HG02798 (cell line): ENCODE measurements around the gene HES7.

Experiments
- ATAC-seq: cut with Tn5 transposase; IDR thresholded peaks from one replicate; pipeline ENCODE4 v1.9.1; 2021; ENCODE audit warnings: mild to moderate bottlenecking; ENCODE audit not compliant: unreplicated experiment, poor library complexity

HES7 gene

GRCh38 chr17:8155996-8156245, 32.0 kb upstream of the HES7 start:
- no peak for ATAC-seq

- ATAC-seq = no peak
Observed at GRCh38 chr17:8155231-8155995, 31.5 kb upstream of the HES7 start.

- no peak for ATAC-seq
Observed at GRCh38 chr17:8154608-8155155, 30.8 kb upstream of the HES7 start.

- ATAC-seq = no peak
Observed at GRCh38 chr17:8153957-8154607, 30.2 kb upstream of the HES7 start.

- no peak for ATAC-seq
Observed at GRCh38 chr17:8153525-8153956, 29.6 kb upstream of the HES7 start.

- no peak for ATAC-seq
Observed at GRCh38 chr17:8153031-8153451, 29.1 kb upstream of the HES7 start.

GRCh38 chr17:8152112-8152775, 28.3 kb upstream of the HES7 start, which contains the start of gene PER1:
PER1 (minus strand) TSS chr17:8152404; CDS start chr17:8150706, 1,698 bp downstream.
- ATAC-seq = peak; percentile 31

- no peak for ATAC-seq
Observed at GRCh38 chr17:8151641-8152111, 27.8 kb upstream of the HES7 start.

- ATAC-seq = peak; percentile 70
Observed at GRCh38 chr17:8151120-8151640, 27.3 kb upstream of the HES7 start.

GRCh38 chr17:8150194-8151119, 26.6 kb upstream of the HES7 start:
- ATAC-seq = no peak

GRCh38 chr17:8149419-8150193, 25.7 kb upstream of the HES7 start:
- ATAC-seq = no peak

- no peak for ATAC-seq
Observed at GRCh38 chr17:8148560-8148959, 24.7 kb upstream of the HES7 start.

- ATAC-seq = no peak
Observed at GRCh38 chr17:8147805-8148404, 24.0 kb upstream of the HES7 start.

GRCh38 chr17:8147141-8147804, 23.4 kb upstream of the HES7 start:
- no peak for ATAC-seq

GRCh38 chr17:8146381-8147140, 22.7 kb upstream of the HES7 start:
- no peak for ATAC-seq

- ATAC-seq = no peak
Observed at GRCh38 chr17:8145811-8146210, 21.9 kb upstream of the HES7 start.

GRCh38 chr17:8144401-8145231, 20.7 kb upstream of the HES7 start:
- ATAC-seq = no peak
